NCI-H187 (cell line): ENCODE results near the gene CHSY3.

ENCODE experiments used
- DNase-seq, 2 experiments: peaks; one replicate each; lab custom pipeline; 2025; lab: John Stamatoyannopoulos, UW

Gene CHSY3

DNA sequence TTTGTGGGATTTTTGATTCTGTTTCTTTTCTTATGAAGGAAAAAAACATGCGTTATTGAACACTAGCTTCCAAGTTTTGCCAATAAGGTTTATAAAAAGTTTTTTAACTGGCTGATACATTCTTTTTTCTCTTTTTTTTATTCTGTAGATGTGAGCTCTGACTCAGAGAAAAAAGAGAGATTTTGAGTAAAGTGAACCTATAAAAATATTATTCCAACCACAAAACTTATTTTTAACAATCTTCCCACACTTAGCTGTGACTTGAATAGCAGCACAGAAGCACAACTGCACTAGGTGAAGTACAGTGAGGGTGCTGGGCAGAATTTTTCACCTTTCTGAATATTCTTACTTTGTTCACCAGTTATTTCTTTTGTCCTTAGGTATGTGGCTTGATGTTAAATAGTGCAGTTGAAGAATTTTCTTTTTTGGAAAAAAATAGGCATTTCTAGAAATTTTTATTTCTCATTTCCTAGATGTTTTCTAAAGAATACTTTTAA lies 41.6 kb downstream of the CHSY3 start:
- no peak for DNase-seq

DNA sequence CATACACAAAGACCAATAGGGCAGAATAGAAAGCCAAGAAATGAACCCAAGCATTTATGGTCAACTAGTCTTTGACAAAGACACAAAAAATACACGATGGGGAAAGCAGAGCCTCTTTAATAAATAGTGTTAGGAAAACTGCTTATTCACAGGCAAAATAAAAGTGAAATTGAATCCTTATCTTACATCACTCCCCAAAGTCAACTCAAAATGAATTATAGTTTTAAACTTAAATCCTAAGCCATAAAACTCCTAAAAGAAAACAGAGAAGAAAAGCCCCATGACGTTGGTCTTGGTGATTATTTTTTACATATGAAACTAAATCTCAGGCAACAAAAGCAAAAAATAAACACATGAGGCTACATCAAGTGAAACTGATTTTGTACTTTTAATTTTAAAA lies 46.8 kb downstream of the CHSY3 start:
- DNase-seq, result no peak

DNA sequence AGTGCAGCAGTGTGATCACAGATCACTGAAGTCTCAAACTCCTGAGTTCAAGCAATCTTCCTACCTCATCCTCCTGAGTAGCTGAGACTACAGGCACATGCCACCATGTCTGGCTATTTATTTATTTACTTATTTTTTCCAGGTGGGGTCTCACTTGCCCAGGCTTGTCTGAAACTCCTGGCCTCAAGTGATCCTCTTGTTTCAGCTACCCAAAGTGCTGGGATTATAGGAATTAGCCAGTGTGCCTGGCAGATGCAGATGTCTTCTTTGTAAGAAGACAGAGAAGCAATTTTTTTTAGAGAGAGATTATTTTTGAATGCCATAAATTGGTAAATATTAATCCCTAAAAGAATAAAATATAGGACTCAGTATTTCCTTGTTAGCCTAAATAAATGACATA lies 54.3 kb downstream of the CHSY3 start:
- no peak for DNase-seq

DNA sequence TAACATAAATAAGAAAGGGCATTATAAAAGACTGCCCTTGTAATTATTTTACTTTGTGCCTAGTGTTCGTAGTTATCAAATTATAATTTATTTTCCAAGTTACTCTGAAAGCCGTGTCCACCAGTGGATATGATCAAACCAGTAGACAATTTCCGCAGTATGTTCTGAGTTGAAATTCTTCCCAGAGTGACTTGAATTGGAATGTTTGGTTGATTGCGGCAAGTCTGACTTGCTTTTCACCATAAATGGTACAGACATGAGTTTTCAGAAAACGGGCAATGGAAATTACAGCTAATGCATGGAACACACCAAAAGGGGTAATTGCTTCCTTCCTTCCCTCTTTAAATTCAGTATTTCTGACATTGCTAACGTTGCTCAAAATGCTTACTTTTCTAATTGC lies 56.6 kb downstream of the CHSY3 start:
- DNase-seq, result no peak

DNA sequence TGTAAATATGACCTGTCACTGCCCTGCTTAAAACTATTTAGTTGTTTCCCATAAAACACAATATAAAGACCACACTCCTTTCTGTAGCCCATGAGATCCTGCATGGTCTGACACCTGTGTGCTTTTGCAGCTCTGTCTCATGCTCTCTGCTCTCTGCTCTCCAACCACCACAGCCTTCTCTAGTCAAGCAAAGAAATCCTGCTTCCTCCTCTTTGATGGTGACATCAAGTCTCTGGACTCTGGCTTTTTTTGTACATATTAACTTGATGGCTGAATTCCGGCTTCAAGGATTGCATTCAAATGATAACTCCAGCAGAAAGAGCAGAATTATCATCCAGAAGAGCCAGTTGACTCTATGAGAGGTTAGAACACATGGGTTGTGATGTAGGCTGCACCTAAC lies 58.2 kb downstream of the CHSY3 start:
- DNase-seq, result no peak

DNA sequence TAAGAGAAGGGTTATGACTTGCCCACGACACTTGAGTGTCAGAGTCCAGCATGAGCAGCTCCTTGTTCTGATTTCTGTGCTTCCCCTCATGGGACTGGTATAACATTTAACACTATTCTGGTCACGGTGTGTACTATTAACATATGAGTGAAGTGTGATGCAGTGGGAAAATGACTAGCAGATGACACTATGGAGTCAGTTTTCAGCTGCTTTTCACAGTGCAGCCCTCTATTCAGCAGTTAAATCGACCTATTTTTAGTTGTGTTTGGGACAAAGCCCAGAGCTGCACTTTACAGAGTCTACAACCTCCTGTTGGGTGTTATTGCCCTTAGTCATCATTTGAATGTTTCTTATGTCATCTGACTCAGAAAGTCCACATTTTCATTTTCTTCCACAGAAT lies 59.1 kb downstream of the CHSY3 start:
- DNase-seq, result no peak

DNA sequence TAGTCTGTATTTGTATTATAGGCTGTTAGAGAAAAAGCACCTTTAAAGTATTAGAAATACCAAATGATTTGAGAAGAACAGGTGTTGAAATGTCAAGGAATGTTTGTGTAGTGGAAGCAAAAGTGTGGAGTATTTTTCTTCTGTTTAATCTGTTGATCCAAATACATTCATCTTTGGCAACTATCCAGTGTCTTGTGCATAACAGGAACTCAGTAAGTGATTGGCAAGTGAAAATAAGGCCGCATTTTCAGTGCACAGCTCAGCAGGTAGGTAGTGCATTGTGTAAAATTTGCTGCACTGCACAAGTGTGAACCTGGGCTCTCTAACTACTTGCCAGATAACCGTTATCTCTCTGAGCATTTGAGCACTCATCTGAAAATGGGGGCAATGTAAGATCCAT lies 61.8 kb downstream of the CHSY3 start:
- DNase-seq, result no peak

DNA sequence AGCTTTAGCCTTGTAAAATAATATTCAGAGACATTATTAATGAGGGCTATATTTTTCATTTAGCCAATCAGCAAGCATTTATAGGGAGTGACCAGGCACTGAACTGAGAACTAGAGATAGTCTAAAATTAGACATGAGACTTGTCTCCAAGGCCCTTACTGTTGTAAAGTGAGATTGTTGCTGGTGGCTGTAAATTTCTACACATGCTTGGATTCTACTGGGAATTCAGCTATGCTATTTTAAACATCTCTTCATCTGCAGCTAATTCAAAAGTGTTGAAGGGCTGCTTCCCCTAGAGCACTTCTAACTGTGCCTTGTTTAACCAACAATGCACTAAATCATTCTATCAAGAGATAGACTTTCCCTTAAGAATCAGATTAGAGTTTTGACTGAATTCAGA lies 67.4 kb downstream of the CHSY3 start:
- DNase-seq, result no peak

DNA sequence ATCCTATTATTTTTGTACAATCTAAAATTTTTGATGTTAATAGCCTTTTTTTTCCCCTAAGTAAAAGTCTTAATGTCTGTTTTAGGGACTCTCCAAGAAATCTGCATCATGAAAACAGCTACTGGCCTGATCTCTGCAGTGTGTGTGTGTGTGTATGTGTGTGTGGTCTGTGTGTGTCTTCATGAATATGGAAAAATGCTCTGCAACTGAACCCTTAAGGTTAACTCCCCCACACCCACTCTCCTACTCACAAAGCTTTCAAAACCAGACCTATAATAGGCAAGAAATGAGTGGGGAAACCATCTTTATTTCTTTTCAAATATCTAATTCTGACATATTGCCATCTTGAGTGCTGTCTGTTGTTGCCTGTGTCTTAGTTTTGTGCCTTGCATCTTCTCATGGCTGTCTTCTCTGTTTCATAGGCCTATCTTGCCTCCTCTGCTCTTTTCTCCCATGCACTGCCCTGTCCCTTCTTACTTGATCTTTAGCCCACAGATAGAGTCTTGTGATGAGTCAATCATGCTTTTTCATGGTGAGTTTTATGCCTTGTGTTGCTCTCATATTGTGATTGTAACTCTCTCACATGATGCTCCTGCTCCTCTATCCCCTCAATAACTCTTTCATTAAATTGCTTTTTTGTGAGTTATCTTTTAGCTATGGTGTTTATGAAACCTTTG lies 68.3 kb downstream of the CHSY3 start:
- DNase-seq, result no peak

DNA sequence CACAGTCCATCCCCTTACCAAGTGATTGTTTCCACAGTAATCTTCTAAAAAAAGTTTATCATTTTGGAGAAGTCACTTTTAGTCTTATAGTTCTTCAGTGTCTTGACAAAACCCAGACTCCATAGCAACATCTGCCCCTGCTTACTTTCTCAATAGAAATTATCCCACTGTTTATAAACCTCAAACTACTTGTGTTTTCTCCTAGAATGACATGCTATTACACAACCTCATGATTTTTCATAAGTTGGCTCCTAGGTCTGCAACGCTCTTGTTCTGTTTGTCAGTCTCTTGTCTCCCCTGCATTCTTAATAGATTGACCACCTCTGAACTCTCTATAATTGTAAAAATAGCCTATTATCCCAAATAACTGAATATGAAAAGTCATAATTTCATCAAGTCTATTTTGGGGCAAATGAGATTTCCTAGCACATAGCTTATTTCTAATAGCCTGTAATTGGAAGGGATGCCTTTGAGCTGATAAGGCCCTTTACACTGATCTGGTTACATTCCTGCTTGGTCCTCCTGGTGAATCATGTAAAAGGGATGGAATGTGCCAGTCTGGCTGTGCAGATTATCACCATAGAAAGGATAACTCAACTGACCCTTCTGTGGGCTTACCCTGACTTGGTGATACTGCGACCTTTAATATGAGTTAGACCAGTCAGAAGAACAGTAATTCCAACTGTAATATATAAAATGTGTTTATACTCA lies 69.6 kb downstream of the CHSY3 start:
- no peak for DNase-seq

DNA sequence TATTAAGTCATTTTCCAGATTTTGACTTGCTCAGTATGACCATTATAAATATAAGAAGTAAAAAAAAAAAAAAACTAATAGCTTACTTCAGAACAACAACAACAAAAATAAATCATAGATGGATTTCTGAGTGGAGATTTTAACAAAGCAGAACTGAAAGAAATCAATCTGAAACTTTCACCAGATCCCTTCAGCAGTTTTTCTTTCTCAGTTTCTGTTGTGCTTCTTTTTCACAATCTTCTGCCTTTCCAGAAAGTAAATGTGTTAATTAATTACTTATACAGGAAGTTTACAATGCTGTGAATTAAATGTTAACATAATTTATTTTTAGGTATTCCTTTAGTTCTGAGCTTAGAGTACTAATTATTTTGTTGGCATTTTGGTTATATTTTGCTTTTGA lies 73.5 kb downstream of the CHSY3 start:
- no peak for DNase-seq

DNA sequence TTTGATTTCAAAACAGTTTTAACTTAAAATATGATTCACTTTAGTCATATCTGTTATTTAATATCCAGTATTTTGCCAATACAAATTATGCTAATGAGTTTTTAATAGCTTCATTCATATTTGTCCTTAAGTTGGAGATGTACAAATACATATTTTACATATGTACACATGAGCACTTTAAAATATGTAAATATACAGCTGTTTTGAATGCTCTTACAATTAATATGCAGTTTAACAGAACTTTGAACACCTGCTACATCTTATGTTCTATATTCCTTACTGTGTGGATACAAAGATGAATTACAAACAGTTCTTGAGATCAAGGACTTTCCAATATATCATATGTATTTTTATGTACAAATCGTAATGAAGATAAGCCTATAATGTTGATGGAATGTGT lies 74.0 kb downstream of the CHSY3 start:
- DNase-seq, result no peak

DNA sequence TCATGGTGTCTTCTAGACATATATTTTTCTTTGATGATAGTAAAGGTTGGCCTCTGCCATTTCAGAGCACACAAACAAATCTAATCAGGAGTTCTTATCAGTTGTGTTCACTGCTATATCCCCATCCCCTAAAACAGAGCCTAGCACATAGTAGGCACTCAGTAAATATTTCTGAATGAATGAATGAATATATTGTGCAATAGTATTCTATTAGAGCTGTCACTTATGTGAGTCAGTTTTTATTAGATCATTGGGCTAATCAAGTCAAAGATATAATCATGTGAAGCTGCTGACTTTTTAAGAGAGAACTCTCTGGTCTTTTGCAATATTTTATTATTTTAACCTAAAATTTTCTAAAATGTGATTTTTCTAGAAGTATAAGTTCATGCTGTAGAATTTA lies 84.2 kb downstream of the CHSY3 start:
- no peak for DNase-seq

DNA sequence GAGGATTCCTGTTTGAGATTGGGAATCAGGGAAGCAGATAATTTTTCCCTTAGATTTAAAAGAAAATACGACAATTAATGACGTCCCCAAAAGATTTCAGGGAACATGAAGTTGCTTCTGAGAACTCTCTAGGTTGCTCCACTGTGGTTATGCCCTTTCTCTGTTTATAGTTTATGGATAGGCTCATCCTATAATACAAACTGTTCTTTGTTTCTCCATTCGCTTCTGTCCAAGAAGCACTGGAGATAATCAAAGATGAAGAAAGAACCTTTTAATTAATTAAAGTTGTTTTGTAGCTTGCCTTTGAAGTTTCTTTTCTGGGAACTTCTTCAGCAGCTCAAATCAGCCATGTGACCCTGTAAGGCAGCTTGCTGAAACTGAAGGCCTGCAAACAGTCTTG lies 87.5 kb downstream of the CHSY3 start:
- DNase-seq, result no peak

DNA sequence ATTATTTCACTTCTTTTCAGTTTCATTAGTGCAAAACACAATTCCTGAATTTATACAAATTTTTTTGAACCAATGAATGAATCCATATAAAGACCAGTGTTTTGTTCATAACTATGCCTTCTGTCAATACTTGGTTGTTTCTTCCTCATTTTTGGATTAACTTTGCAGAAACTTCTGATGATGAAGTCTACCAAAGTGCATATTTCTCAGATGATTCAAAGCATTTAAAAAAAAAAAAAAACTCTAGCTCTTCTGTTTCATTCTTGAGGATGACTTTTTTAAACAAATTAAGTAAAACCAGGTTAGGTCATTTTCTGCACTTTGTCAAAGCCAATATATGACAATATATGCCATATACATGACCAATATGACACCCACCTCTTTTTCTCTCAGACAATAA lies 92.6 kb downstream of the CHSY3 start:
- no peak for DNase-seq

DNA sequence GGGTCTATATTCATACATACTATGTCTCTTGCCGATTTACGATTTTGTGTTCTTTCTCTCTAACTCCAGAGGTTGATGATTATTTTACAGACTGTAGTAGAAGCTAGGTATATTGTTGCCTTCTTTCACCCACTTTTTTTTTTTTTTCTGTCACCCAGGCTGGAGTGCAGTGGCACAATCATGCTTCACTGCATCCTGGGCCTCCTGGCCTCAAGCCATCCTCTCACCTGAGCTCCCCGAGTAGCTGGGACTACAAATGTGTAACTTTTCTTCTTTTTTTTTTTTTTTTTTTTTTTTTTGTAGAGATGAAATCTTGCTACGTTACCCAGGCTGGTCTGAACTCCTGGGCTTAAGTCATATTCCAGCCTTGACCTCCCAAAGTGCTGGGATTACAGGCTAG lies 96.2 kb downstream of the CHSY3 start:
- DNase-seq, result no peak

DNA sequence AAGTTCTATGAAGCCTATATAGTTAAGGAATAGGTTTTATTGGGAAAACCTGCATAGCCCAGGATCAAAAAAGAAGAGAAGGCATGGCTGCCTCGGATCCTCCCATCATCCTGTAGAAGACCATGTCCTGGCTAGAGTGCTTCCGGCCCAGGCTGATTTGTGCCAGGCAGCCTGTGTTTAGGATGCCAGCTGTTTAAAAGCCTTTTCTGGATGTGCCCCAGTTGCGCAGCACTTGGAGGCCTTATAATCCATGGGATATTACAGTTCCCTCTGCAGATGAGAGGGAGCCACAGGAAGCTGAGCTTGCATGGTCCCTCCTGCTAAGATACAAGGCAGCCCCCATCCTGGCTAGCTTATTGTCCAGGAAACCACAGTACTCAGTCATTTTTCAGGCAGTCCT lies 97.9 kb downstream of the CHSY3 start:
- no peak for DNase-seq

DNA sequence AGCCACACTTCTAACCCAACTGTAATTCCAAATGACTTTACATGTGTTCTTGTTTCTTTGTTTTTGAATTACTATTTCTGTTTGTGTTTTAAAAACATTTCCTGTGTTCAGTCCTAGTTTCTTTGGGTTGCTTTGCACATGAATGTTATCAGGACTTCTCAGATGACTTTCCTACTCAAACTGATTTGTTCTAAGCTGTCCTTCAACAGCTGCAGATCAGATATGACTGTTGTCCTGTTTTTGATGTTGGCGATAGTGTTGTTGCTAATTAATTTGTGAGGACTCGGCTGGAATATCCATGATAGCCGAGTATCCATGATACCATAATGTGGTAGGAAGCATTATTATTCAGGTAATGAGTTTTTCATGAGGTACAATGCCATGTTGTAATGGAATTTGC lies 98.6 kb downstream of the CHSY3 start:
- DNase-seq, result no peak

DNA sequence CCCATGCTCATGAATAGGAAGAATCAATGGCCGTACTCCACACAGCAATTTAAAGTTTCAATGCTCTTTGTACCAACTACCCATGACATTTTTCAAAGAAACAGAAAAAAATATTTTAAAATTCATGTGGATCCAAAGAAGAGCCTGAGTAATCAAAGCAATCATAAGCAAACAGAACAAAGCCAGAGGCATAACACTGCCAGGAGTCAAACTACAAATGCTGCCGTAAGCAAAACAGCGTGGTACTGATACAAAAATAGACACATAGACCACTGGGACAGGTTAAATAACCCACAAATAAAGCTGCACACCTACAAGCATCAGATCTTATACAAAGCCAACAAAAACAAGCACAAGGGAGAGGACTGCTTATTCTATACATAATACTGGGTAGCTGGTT lies 107.7 kb downstream of the CHSY3 start:
- DNase-seq, result no peak

DNA sequence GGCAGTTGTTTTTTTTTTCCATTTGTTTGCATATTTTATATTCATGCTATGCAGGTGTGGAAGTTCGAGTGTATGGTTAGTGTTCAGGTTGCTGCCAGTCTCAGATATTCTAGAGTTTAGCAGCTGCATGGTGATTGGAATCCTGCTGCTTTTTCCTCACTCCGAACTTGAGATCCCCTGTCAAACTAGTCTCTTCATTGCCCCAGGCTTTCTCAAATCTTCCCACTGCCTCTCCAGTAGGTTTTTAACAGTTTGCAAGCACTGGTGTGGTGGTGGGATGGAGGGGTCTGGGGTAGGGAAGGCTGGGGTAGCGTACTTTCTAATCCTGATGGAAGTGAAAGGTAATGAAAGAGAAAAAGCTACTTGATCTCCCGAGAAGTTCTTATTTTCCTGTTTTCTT lies 112.9 kb downstream of the CHSY3 start:
- no peak for DNase-seq

DNA sequence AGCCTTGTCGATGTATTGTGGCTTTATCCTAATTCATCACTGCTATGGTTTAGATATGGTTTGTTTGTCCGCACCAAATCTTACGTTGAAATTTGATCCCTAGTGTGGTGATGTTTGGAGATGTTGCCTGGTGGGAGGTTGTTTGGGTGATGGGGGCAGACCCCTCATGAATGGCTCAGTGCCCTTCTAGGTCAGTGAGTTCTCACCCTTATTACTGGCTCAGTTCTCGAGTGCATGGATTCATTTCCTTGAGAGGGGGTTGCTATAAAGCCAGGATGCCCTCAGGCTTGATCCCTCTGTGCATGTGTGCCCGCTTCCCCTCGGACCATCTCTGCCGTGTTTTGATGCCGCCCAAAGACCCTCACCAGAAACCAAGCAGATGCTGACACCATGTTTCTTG lies 114.4 kb downstream of the CHSY3 start:
- DNase-seq, result no peak

DNA sequence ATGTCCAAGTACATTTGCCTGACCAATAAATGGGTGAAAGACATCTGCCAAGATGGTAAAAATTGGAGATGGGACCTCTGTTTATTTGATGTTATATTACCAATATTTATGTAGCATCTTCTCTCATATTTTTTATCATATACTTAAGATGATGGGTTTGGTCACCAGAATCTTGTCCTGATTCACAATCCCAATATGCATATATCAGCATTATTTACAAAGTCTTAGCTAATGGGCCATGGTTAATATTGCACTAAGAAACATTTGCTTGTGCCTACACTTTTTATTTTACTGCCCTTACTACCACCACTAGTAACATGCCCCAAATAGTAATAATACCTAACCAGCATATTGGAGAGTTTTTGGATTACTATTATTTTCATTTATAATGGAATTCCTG lies 116.7 kb downstream of the CHSY3 start:
- DNase-seq, result no peak

DNA sequence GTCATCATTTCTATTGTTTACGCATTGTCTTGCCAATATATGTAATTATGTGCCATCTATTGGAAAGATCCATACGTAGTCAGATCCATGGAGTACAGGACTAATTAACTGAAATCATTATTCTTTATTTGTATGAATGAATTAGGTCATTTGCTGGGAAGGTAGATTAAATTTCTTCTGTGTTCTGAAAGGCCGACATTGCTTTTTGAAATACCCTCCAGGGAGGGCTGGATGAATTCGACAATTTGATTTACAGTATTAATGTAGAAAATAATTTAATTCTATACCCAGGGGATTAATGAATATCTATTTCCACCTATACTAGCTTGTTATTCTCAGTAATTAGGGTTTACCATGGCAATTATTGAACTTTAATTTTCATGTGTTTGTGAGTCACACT lies 117.6 kb downstream of the CHSY3 start:
- DNase-seq, result no peak

DNA sequence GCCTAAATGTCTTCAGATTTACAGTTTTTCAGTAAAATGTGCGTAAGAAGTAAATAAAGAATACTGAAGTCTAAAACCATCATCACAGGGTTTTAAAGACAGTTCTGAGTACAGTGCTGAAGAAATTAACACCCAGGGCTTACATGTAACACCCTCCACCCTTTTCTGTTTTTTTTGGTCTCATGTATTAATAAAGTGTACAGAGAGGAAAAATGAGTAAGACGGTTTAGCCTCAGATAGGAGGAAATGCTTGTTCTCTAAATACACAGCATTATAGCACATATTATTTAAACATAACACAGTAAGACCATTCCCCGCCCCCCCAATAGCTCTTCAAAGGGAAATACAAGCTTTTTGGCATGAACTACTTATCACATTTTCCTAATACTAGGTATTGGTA lies 119.3 kb downstream of the CHSY3 start:
- no peak for DNase-seq
